AG08396 (cell line): ENCODE results near the gene MAP3K15.

ENCODE experiments used
- DNase-seq: peaks from one replicate; pipeline ENCODE4 v3.0.0; 2012; ENCODE audit warnings: low spot score, mixed read lengths

The MAP3K15 gene, protein sequence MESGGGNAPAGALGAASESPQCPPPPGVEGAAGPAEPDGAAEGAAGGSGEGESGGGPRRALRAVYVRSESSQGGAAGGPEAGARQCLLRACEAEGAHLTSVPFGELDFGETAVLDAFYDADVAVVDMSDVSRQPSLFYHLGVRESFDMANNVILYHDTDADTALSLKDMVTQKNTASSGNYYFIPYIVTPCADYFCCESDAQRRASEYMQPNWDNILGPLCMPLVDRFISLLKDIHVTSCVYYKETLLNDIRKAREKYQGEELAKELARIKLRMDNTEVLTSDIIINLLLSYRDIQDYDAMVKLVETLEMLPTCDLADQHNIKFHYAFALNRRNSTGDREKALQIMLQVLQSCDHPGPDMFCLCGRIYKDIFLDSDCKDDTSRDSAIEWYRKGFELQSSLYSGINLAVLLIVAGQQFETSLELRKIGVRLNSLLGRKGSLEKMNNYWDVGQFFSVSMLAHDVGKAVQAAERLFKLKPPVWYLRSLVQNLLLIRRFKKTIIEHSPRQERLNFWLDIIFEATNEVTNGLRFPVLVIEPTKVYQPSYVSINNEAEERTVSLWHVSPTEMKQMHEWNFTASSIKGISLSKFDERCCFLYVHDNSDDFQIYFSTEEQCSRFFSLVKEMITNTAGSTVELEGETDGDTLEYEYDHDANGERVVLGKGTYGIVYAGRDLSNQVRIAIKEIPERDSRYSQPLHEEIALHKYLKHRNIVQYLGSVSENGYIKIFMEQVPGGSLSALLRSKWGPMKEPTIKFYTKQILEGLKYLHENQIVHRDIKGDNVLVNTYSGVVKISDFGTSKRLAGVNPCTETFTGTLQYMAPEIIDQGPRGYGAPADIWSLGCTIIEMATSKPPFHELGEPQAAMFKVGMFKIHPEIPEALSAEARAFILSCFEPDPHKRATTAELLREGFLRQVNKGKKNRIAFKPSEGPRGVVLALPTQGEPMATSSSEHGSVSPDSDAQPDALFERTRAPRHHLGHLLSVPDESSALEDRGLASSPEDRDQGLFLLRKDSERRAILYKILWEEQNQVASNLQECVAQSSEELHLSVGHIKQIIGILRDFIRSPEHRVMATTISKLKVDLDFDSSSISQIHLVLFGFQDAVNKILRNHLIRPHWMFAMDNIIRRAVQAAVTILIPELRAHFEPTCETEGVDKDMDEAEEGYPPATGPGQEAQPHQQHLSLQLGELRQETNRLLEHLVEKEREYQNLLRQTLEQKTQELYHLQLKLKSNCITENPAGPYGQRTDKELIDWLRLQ (N-terminal part only)

DNA sequence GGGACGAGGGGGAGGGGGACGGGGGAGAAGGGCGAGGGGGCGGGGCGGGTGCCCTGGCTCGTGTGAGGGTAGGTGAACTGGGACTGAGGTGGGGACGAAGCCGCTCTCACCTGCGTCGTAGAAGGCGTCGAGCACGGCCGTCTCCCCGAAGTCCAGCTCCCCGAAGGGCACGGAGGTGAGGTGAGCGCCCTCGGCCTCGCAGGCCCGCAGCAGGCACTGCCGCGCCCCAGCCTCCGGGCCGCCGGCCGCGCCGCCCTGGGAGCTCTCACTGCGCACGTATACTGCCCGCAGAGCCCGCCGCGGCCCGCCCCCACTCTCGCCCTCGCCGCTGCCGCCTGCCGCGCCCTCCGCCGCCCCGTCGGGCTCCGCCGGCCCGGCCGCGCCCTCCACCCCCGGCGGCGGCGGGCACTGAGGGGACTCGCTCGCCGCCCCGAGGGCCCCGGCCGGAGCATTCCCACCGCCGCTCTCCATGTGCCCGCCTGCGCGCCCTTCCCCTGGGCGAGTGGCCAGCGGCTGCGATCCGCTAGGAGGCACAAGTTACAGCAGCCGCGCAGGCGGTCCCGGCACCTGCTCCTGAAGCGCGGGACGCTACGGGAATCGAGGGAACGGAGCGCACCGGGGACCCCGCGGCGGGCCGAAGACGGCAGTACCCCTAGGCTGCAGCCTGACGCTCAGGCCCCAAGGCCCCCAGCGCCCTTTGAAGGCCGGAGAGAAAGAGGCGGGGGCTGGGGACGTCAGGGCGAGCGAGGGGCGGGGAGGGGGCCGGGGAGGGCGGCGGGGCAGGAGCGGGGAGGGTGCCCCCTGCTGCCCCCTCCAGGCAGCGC lies at the start of gene MAP3K15:
Gene MAP3K15, minus strand, starts transcription at position 718 of the 824 bp plus-strand sequence. Its CDS starts 247 bp downstream, at position 471.
- DNase-seq = peak; percentile 63

DNA sequence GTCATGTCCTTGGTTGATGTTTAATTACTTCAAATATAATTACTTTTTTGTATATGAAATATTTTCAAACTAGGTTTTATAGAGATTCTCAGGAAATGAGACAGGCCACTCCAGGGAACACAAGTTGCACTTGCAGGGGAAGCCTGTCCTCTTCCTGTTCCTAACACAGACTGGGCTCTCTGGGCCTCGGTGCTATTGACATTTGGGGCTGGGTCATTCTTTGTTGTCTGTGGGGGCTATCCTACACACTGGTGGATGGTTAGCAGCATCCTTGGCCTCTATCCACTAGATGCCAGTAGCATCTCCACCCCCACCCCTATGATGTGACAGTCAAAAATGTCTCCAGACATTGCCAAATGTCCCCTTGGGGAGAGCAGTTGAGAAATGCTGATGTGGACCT lies 49.3 kb upstream of the MAP3K15 start:
- no peak for DNase-seq

DNA sequence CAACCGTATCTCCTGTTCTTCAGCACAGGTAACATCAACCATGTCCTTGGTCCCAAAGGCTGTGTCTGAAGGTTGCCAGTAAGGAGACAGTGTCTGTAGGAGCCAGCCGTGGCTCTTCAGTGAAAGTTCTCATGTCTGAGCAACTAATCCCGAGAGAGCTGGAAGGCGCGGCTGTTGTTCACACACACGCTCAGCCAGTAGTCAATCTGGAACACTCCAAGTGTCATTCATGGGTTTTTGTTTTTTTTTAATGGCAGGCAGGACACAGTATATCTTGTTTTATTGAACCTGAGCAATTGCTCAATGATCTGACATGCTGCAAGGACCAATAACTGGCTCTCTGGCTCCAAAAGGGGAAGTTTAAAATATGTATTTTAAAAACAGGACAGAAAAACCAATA lies 48.4 kb upstream of the MAP3K15 start:
- no peak for DNase-seq

DNA sequence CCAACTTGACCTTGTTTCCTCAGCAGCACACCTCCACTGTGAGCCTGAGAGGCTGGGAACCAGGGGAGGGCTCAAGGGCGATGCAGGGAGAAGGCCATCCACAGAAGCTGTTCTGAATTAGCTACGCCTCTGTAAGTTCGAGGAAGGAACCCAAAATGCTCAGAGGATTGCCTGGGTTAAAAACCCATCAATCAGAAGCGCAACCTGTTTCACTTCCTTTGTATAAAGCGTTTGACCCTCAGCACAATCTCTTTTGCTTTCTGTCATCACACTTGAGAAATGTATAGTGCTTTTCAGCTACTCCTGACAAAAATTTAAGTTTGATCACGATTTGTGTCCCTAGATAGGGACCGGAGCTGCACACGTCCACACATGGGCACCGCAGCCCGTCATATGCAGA lies 48.0 kb upstream of the MAP3K15 start:
- no peak for DNase-seq

DNA sequence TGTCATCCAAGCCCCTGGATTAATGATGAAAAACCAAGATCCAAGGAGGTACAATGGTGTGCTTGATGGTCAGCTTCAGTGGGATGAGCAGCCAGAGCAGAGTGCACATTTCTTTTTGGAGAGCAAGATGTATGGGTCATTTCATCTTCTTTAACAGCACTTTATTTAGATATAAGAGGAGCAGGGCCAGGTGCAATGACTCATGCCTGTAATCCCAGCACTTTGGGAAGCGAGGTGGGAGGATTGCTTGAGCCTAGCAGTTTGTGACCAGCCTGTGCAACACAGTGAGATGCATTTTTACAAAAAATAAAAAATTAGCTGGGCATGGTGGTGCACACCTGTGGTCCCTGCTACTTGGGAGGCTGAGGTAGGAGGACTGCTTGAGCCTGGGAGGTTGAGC lies 45.3 kb upstream of the MAP3K15 start:
- no peak for DNase-seq

DNA sequence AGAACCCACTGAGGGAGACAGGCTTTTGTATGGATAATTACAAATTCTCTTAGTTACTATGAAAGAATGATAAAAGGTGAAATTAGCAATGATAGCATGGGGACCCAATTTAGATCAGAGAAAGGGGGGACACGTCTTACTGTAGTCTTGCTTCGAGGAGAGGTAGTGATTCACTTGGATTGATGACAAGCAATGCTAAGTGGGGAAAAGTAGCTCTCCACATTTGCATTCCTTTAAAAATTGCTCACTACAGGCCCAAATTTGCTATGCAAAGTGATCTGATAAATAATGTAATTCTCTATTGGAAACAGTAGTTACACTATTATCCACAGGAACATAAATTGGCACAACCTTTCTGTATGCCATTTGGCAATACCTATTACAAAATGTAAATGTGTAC lies 42.5 kb upstream of the MAP3K15 start:
- DNase-seq = no peak

DNA sequence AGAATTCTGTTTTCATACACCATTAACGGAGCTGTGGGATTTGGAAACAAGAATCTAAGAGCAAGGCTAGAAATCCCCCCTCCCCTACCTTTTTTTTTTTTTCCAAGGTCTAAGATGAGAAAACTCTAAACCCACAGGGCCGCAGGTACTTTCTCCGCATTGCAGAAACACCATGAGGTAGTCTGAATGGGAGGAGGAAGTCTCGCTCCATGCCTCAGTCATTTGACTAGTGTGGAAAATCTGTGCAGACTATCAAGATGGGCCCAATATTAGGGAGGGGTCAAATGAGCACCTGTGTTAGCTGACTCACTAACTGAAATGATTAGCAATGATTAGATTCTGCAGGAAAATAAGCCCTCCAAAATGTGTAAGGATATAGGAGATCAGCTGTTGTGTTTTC lies 40.9 kb upstream of the MAP3K15 start:
- DNase-seq = no peak

DNA sequence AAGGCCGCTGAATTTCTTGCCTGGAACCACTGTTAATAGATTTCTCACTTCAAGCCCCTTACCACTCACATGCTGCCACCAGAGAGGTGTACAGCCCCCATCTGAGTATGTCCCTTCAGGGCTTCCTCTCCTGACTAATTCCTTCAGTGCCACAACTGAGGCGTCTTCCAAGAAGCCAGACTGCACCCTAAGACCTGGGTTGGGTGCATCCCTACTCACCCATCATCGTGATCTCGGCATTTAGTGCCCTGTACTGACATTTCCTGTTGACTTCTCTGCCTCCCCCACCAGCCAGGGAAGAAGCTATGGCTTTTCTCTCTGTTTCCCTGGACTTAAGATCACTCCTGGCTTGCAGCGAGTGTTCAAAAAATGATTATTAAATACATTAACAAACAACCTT lies 40.4 kb upstream of the MAP3K15 start:
- no peak for DNase-seq

DNA sequence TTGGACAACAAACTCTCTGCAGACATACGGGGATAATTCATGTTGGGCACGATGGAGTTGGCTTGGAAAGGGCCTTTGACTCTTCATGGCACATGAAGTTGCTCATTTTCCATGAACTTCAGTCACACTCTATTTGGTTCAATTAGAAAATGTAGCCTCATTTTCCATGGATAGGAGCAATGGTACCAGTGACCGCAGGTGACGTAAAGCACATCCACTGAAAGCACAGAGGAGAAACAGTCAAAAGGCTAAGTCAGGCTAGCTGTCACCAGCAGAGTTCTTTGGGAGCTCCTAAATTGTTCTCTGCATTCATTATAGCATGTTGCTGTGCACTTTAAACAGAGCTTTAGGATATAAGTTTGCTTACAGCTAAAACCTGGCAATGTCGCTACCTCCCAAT lies 39.9 kb upstream of the MAP3K15 start:
- DNase-seq = no peak

DNA sequence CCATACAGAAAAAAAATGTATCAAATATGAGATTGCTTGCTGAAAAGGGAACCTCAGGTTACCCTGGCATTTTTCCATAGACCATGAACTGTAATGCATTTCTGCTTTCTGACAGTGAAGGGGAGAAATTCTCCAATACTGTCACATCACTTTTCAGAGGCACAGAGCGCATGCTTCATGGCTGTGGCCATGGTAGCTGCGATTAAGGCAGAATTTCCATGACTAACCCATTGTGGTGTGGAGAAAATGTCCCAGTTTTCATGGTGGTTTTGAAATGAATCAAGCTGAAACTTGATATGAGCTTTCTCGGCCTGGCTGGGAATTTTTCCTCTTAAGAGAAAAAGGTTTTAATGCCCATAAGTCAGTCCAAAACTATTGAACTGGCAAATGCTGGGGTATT lies 39.5 kb upstream of the MAP3K15 start:
- peak; percentile 27 for DNase-seq

DNA sequence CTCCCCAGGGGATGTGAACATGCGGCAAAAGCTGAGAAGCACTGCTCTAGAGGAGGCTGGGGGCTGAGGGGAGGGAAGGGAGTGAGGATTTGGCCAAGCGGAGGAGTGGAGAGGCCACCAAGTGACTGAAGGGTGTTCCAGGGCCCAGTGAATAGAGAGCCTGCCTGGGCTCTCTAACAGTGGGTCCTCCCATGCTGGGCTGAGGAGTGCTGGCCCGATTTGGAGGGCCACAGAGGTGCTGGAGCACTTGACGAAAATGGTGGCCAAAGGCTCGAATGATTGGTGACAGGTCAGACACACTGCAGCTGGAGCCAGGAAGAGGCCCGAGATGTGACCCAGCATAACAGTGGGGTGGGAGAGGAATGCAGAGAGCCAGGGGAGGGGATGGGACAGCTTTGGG lies 37.5 kb upstream of the MAP3K15 start:
- DNase-seq = no peak

DNA sequence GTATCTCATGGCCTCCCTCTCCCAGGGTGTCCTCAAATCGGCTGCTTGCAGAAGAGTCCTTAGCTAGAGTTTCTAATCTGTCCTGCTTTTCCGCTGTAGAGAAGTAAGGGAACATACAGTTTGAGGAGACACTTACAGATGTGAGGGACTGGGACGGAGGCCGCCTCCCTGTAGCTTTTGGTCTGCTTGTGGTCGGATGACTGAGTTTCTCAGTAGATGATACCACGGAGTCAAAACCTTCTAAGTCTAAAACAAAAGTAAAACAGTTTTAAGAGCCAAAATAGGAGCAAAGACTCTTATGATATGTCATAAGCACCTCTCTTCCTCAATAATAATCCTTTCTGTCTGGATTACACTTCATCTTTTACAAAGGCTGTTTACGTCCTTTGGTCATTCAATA lies 34.5 kb upstream of the MAP3K15 start:
- no peak for DNase-seq

DNA sequence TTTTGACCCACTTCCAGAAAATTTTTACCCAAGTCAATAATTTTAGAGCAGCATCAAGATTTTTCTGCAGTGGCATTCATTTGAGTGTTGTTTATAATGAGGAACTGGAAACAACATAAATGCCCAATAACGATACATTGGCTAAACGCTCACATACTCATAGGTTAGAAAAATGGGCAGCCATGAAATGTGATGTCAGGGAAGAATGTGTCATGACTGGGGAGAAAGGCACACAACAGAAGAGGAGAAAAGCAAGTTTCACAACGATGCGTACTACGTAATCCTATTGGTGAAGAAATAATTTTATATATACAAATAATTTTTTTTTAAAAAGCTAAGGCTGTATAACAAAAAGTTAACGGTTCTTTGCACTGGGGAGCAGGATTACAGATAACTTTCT lies 33.6 kb upstream of the MAP3K15 start:
- DNase-seq = no peak

DNA sequence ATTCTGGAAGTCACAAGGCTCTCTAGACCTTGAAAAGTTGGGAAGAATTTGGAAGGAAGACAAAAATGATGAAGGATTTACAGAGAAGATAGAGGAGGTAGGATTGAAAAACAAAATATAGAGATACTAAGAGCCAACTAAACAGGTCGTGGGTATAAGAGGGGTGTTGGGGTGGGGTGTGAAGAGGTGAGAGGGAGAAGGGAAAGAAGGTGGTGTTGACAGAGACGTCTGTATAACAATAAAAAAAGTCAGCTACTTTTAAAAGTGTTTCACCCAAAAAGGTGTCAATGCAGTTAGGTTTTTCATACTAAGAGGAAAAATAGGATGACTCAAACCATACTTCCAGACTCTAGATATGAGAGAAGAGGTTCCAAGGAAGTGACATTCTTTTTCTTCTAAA lies 33.0 kb upstream of the MAP3K15 start:
- DNase-seq = no peak

DNA sequence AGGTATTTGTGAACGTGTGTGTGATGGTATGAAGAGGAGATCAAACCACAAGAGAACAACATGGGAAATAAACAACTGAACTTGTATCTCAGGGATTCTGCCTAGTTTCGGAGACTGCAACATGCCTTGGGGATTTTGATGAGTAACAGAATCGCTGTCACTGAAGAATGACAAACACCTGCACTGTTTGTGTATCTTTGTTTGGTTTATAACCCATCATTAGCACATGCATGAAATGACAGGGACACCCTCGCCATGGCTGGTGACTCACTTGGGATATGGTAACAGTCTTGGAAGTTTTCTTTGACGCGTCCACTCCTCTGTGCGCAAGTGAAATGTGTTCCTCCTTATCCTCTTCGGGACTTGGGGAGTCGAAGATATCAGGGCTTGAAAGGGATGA lies 30.3 kb upstream of the MAP3K15 start:
- DNase-seq = no peak

DNA sequence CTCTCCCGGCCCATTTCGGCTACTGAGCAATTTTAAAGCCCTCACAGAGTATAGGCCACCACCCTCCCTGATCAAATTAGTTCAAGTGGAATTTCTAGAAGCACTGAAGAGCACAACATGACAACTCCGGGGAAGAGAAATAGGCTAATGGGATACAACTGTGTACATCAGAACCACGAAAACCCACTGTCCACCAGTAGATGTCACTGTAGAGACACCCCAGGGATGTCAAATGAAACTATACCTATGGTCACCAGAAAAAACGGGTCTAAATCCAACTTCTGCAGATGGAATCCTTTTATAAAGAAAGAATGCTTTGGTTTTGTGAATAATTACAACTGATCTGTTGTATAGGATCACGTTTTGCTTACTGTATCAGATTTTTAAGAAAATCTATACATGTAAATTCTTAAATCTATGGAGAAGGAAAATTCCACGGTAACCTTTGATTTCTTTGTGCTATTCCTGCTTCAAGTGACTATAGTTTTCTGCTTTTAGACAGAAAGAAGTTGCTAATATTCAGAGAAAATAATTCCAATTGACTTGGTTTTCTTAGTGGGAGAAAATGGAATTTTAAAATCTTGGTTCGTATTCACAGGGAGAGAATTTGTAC lies 29.5 kb upstream of the MAP3K15 start:
- peak; percentile 74 for DNase-seq

DNA sequence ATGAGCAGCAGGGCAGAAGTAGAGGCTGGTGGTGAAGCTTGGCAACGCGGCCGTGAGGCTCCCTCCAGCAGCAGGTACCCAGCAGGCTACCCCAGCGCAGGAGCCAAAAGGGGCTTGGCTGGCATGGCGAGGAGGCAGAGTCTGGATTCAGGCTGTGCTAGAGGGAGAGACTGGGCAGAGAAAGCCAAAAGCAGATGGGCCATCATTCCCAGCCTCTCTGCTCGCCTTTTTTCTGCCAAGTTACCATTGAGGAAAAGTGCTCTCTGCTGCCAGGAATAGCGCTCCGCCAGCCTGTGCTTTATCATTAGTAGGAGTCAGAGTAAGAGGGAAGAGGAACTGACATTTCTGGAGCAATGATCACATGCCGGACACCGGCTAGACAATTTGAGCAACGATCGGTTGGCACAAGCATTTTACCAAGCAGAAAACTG lies 28.7 kb upstream of the MAP3K15 start:
- DNase-seq = no peak

DNA sequence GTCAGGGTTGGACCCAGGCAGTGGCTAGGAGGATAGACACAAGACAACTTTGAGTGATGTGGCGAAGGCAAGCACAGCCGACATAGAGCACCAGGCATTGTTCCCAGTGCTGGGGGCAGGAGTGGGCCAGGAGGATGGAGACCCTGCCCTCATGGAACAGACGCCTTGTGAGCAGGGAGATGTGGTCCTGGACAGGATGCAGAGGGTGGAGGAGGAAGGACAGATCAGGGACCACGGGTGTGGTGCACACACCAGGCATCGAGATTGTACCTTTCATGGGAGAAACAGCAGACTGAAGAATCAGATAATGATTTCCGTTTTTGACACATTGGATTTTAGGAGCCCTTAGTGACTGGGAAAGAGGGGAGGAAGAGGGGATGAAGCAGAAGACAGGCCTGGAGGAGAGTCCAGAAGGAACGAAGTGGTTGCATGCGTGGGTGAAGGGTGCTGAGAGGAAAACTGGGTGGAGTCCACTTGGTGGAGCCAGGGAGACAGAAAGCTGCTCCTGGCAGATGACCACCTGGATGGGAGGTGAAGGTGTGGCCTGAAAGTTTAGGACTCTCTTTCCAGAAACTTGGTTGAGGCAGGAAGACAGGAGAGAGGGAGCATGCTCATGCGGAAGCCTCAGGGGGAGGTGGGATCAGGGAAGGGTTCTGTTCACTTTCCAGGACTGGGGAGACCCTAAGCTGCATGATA lies 27.9 kb upstream of the MAP3K15 start:
- no peak for DNase-seq

DNA sequence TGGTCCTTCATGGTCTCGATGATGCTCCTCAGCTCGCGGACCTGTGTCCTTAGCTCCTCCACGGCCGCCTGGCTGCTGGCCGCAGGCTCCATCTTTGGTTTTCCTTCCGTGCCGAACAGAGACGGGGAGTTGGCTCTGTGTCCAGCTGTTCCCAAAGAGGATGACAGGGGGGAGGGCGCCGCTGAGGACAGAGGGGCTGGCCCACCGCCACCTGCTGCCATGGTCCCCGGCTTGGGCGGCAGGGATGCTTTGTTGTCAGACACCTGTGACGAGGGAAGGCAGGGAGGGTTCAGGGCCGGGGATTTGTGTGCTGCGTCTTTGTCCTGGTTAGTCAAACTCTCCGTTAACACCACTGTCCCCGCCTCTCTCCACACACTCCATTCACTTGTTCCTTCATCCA lies 26.6 kb upstream of the MAP3K15 start:
- no peak for DNase-seq

DNA sequence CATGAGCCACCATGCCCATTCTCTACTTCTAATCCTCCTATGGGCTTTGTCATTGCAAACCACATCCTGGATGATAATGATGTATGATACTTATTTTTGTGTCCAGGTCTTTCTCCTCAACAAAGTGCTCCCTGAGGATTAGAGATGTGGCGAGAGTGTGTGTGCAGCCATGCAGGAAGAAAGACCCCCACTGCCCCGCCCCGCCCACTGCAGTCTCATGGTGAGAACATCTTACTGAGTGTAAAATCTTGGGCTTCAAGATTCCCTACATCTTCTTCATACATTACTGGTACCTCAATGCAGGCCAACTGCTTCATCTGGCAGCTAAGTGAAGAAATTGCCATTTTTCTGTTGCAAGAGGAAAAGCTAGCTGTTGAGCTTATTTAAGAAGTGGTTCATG lies 25.9 kb upstream of the MAP3K15 start:
- DNase-seq = no peak

DNA sequence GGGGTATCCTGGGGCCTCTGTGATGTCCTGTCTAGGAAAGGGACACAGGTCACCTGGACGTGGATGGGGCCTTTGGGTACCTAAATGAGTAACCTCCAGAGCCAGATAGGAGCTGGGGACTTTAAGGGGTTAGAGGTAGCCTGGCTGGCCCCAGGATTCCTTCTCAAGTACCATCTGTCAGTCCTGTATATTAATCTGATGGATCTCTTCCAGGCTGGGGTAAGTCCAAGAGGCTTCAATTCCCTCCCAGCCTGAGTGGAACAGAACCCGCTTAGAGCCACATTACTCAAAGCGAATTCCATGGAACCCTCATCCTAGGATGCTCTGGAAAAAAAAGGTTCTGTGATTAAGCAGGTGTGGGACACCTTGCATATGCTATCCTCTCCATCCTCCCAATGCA lies 24.8 kb upstream of the MAP3K15 start:
- no peak for DNase-seq
